Measurements from ENCODE around the gene FYB2.

Gene FYB2

GRCh38 chr1:56671542-56671941 lies 147.7 kb downstream of the FYB2 start:
- DNase-seq (ENCODE audit: low read depth), result no peak
- TF ChIP-seq POLR2A (IDR thresholded peaks at IDR 0.05; ENCODE audit: extremely low read depth, insufficient read length), result no peak
- TF ChIP-seq MAX (IDR thresholded peaks at IDR 0.05; ENCODE audit: low read depth, low read length), result no peak
- no peak for TF ChIP-seq CTCF (IDR thresholded peaks at IDR 0.05; ENCODE audit: low read depth, low read length)
- TF ChIP-seq MYC (IDR thresholded peaks at IDR 0.05; ENCODE audit: low read depth, low read length), result no peak

GRCh38 chr1:56671085-56671484 lies 148.1 kb downstream of the FYB2 start:
- no peak overlapping the region for H3K4me3 ChIP-seq (ENCODE audit: low read depth, low read length)
- no peak for DNase-seq (ENCODE audit: low read depth)
- TF ChIP-seq POLR2A (IDR thresholded peaks at IDR 0.05; ENCODE audit: extremely low read depth, insufficient read length), result no peak

More at GRCh38 chr1:56671542-56671941, 147.7 kb downstream of the FYB2 start:
- no peak overlapping the region for H3K4me3 ChIP-seq (ENCODE audit: low read depth, low read length)

- no peak for DNase-seq (ENCODE audit: low read depth)
- no peak overlapping the region for H3K4me3 ChIP-seq (ENCODE audit: low read depth, low read length)
- TF ChIP-seq MAX (IDR thresholded peaks at IDR 0.05; ENCODE audit: low read depth, low read length) (no peak), CTCF (IDR thresholded peaks at IDR 0.05; ENCODE audit: low read depth, low read length) (no peak), MYC (IDR thresholded peaks at IDR 0.05; ENCODE audit: low read depth, low read length) (no peak), POLR2A (IDR thresholded peaks at IDR 0.05; ENCODE audit: extremely low read depth, insufficient read length) (no peak)
Measured at GRCh38 chr1:56670350-56670749, 148.9 kb downstream of the FYB2 start.
